HG03103 (cell line): ENCODE results near the gene HIGD1B.

Source experiments
- ATAC-seq: cut with Tn5 transposase; IDR thresholded peaks from one replicate; pipeline ENCODE4 v1.9.1; 2021; ENCODE audit warnings: low read depth; ENCODE audit not compliant: unreplicated experiment

HIGD1B gene

DNA sequence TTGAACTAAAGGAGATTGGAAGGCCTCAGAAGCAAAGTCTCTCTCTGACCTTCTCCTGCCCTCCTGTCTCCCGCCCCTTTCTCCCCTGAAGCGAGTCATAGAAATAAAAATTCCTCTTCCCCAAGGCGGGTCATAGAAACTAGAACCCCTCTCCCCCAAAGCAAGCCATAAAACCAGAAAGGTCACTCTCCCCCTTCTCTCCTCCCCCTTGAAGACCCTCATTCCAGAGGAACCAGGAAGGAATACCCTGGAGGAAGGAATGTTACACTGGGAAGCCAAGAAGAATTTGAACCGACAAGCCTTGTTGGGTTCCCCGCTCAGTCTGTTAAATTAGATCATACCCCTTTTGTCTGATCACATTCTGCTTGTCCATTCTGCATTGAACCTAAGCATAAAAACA, 14.9 kb upstream of the HIGD1B start:
- ATAC-seq: no peak

DNA sequence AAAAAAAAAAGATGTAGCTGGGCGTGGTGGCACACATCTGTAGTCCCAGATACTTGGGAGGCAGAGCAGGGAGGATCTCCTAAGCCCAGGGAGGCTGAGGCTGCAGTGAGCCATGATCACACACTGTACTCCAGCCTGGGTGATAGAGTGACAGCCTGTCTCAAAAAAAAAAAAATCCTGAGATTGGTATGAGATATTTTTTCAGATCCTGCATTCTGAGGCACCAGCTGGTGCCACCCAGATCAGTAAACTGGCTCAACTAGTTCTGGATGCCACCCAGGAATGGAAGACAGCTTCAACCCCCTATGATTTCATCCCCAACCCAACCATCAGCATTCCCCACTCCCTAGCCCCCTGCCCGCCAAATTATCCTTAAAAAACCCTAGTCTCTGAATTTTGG, 10.5 kb upstream of the HIGD1B start:
- ATAC-seq: no peak

GRCh38 chr17:44840274-44840673, 7.4 kb upstream of the HIGD1B start:
- no peak for ATAC-seq

GRCh38 chr17:44840936-44841335, 6.7 kb upstream of the HIGD1B start:
- no peak for ATAC-seq

DNA sequence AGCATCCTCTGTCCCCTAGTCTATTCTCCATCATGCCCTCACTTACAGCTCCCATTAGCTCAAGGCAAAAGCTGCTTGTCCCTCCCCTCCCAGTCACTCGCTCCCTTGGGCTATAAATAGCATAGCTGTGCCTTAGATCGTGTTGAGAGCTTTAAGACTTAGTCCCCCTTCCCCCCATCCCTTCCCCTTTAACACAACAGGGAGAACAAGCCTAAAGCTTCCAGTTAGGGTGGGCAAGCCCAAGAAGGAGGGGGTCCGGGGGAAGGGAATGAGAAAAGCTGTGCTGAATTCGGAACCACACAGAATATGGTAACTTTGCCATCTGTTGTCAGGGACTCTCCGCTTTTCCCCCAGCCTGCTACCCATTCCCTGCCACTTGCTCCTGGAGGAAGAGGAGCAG, 4.9 kb upstream of the HIGD1B start:
- ATAC-seq: no peak

DNA sequence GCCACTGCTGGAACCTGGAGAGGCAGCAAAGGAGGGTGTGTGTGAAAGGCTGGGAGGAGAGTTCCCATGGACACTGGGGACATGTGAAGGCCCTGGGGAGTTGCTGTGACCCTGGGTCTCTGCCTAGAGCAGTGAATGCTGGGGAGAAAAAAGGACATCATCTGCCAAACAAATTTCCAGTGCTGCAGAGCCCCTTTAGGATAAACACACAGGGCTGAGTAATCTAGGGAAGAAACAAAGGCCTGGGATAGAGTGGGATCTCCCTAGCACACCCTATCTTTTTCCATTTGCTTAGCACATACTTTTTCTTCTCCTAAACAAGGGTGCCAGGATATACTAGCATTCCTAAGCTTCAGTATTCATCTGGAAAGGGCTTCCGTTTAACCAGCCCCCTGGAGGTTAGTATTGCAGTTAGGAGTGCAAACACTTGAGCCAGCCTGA, 3.3 kb upstream of the HIGD1B start:
- no peak for ATAC-seq

GRCh38 chr17:44846206-44846605, 1.5 kb upstream of the HIGD1B start:
- ATAC-seq: no peak

- no peak for ATAC-seq
These were observed 643 bp downstream of the HIGD1B start for GRCh38 chr17:44848257-44848795.

GRCh38 chr17:44848961-44849489, 1.3 kb downstream of the HIGD1B start:
- ATAC-seq: no peak

GRCh38 chr17:44850025-44850424, 2.3 kb downstream of the HIGD1B start:
- ATAC-seq: no peak

GRCh38 chr17:44850612-44851011, 2.9 kb downstream of the HIGD1B start:
- no peak for ATAC-seq

DNA sequence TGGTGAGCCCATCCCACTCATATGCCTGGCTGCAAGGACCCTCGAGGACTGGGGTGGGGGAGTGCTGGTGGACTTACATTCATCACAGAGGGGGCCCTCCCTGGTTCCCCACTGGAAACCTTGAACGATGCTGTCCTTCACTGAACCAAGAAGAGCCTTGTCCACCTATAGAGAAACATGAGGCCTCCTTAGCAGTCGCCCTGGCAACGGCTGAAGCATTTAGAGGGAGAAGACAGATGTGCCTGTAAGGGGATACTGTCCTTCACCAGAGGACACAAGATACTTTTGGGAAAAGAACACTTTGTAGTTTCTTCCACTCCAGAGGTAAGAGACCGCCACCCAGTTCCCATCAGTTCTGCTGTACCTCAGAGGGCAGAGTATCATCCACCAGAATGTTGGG, 6.5 kb downstream of the HIGD1B start:
- ATAC-seq: no peak

DNA sequence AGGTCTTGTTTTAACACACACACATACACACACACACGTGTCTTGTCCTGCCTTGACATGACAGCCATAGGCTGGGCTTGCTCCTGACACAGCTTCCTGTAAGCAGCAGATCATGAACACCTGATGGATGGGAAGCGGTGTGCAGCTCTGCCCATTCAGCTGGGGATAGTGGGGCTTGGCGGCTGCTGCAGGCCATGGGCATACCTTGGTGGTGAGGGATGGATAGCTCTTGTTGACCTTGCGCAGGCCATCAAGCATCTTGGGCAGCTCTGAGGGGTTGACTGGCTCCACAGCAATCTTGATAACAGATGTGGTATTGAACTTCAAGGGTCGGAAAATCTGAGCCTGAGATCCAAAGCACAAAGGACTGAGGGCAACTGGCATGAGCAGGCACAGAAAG, 12.0 kb downstream of the HIGD1B start:
- no peak for ATAC-seq

- no peak for ATAC-seq
These were observed 14.7 kb downstream of the HIGD1B start for GRCh38 chr17:44862278-44862914.

- ATAC-seq: no peak
These were observed 15.6 kb downstream of the HIGD1B start for GRCh38 chr17:44863061-44863918.

- ATAC-seq: no peak
These were observed 17.1 kb downstream of the HIGD1B start for GRCh38 chr17:44864831-44865230.

GRCh38 chr17:44865231-44865660, 17.6 kb downstream of the HIGD1B start:
- no peak for ATAC-seq

GRCh38 chr17:44865931-44866330, 18.2 kb downstream of the HIGD1B start:
- ATAC-seq: no peak

GRCh38 chr17:44867841-44868240, 20.2 kb downstream of the HIGD1B start:
- no peak for ATAC-seq

- no peak for ATAC-seq
These were observed 23.9 kb downstream of the HIGD1B start for GRCh38 chr17:44871556-44871955.

GRCh38 chr17:44872131-44872768, 24.6 kb downstream of the HIGD1B start:
- ATAC-seq: no peak
